ENCODE data around the gene ANKRD36C. TPM values are rescaled to one million over a fixed set of nuclear protein-coding genes. Genes with fewer than 3 reads are reported as not detected.
"Not testable (repeated sequence)": the region's sequence is repeated elsewhere in the genome, so short reads cannot be mapped to it uniquely, and the experiment has no call there.

ANKRD36C gene
- polyA plus RNA-seq, 3 donors = 0.95 to 1.1 (median 1.1) TPM

DNA sequence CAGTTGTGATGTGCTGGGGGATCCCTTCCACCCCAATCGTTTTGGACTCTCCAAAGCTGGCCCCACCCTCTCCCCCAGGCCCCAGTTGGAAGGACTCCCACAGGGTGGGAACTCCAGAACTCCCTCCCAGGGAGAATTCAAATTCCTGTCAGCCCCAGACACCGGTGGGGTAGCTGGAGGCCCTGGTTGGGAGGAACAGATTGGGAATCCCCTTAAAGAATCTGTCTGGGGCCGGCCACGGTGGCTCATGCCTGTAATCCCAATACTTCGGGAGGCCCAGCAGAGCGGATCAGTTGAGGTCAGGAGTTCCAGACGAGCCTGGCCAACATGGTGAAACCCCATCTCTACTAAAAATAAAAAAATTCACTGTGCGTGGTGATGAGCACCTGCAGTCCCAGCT, 155.5 kb downstream of the ANKRD36C start:
- Histone ChIP-seq H3K27me3 (ENCODE audit: control insufficient read depth in 2 of 2, insufficient read depth in 2 of 2, low read length in 2 of 2) (no peaks in the 10 kb centered on the region), H3K4me2 (replicated peaks; ENCODE audit: extremely low read depth, low read length, poor library complexity, severe bottlenecking) (no peak overlapping the region), H3K9ac (ENCODE audit: insufficient read depth, low read length, poor library complexity, severe bottlenecking) (no peak overlapping the region), H3K4me3 (replicated peaks in 1 of 3; ENCODE audit: low read depth in 2 of 3, low read length in 3 of 3) (no peak overlapping the region), H4K20me1 (ENCODE audit: insufficient read depth, low read length) (no peaks in the 10 kb centered on the region), H3K4me1 (ENCODE audit: control insufficient read depth in 1 of 2, insufficient read depth in 2 of 2, low read length in 2 of 2) (no peaks in the 10 kb centered on the region), H3K27ac (ENCODE audit: low read depth in 1 of 2, low read length in 2 of 2) (no peak overlapping the region), H3K36me3 (replicated peaks in 1 of 2; ENCODE audit: control insufficient read depth in 1 of 2, insufficient read depth in 2 of 2, low read length in 2 of 2) (peaks cover 0 to 32% of the 10 kb centered on the region in 2 donors), H2AFZ (ENCODE audit: insufficient read depth, low read depth, low read length, poor library complexity, severe bottlenecking) (no peak overlapping the region), H3K9me3 (replicated peaks in 1 of 2; ENCODE audit: control insufficient read depth in 1 of 2, insufficient read depth in 1 of 2, low read length in 2 of 2) (peaks cover 7 to 56% of the 10 kb centered on the region in 2 donors), H3K79me2 (ENCODE audit: insufficient read depth, low read length) (no peaks in the 10 kb centered on the region)
- no peak overlapping the region for H3K4me3 Mint-ChIP-seq
- H3K27ac Mint-ChIP-seq = no peak overlapping the region
- no peaks in the 10 kb centered on the region for H3K4me1 Mint-ChIP-seq
- intact Hi-C loops (cut with micrococcal nuclease) = no loop called here
- no CpG with 5 or more reads among the region's 8 CpGs for WGBS (ENCODE audit: insufficient coverage)
- no peaks in the 10 kb centered on the region for H3K27me3 Mint-ChIP-seq (ENCODE audit: low read depth in 3 of 3)
- DNase-seq = no peak
- no peak for TF ChIP-seq CTCF (IDR thresholded peaks at IDR 0.05)
- H3K36me3 Mint-ChIP-seq = peaks cover 45 to 70% of the 10 kb centered on the region in 2 donors
- H3K9me3 Mint-ChIP-seq = peaks cover 20 to 52% (median 44%) of the 10 kb centered on the region in 7 donors

DNA sequence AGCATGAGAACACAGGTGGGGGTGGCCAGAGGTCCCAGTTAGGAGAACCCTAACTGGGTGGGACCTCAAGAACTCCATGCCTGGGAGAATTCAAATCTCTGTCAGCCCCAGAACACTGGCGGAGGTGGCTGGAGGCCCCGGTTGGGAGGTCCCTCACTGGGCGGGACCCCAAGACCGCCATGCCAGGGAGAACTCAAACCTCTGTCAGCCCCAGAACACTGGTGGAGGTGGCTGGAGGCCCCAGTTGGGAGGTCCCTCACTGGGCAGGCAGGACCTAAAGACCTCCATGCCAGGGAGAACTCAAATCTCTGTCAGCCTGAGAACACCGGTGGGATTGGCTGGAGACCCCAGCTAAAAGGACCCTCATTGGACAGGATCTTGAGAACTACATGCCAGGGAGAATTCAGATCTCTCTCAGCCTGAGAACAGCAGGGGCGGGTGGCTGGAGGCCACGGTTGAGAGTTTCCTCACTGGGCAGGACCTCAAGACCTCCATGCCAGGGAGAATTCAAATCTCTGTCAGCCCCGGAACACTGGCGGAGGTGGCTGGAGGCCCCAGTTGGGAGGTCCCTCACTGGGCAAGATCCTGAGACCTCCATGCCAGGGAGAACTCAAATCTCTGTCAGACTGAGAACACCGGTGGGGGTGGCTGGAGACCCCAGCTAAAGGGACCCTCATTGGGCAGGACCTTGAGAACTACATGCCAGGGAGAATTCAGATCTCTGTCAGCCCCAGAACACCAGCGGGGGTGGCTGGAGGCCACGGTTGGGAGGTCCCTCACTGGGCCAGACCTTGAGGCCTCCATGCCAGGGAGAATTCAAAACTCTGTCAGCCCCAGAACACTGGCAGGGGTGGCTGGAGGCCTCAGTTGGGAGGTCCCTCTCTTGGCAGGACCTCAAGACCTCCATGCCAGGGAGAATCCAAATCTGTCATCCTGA, 157.3 kb downstream of the ANKRD36C start:
- H3K4me1 Mint-ChIP-seq; H3K4me2 ChIP-seq (replicated peaks; ENCODE audit: extremely low read depth, low read length, poor library complexity, severe bottlenecking); H3K9ac ChIP-seq (ENCODE audit: insufficient read depth, low read length, poor library complexity, severe bottlenecking); H3K4me1 ChIP-seq (ENCODE audit: control insufficient read depth in 1 of 2, insufficient read depth in 2 of 2, low read length in 2 of 2); H2AFZ ChIP-seq (ENCODE audit: insufficient read depth, low read depth, low read length, poor library complexity, severe bottlenecking); H3K4me3 ChIP-seq (replicated peaks in 1 of 3; ENCODE audit: low read depth in 2 of 3, low read length in 3 of 3); intact Hi-C loops (cut with micrococcal nuclease); H3K27me3 Mint-ChIP-seq (ENCODE audit: low read depth in 3 of 3); H3K27me3 ChIP-seq (ENCODE audit: control insufficient read depth in 2 of 2, insufficient read depth in 2 of 2, low read length in 2 of 2); H3K27ac Mint-ChIP-seq; H4K20me1 ChIP-seq (ENCODE audit: insufficient read depth, low read length); H3K27ac ChIP-seq (ENCODE audit: low read depth in 1 of 2, low read length in 2 of 2); H3K79me2 ChIP-seq (ENCODE audit: insufficient read depth, low read length); DNase-seq; H3K4me3 Mint-ChIP-seq: not testable (repeated sequence)
- H3K36me3 Mint-ChIP-seq = peaks cover 51 to 80% of the 10 kb centered on the region in 2 donors
- peaks cover 27 to 66% (median 53%) of the 10 kb centered on the region in 7 donors for H3K9me3 Mint-ChIP-seq
- Histone ChIP-seq H3K9me3 (replicated peaks in 1 of 2; ENCODE audit: control insufficient read depth in 1 of 2, insufficient read depth in 1 of 2, low read length in 2 of 2) (peaks cover 12 to 70% of the 10 kb centered on the region in 2 donors), H3K36me3 (replicated peaks in 1 of 2; ENCODE audit: control insufficient read depth in 1 of 2, insufficient read depth in 2 of 2, low read length in 2 of 2) (peaks cover 0 to 44% of the 10 kb centered on the region in 2 donors)
- WGBS (ENCODE audit: insufficient coverage) = 98% methylated on average over 12 of the region's 12 CpGs

DNA sequence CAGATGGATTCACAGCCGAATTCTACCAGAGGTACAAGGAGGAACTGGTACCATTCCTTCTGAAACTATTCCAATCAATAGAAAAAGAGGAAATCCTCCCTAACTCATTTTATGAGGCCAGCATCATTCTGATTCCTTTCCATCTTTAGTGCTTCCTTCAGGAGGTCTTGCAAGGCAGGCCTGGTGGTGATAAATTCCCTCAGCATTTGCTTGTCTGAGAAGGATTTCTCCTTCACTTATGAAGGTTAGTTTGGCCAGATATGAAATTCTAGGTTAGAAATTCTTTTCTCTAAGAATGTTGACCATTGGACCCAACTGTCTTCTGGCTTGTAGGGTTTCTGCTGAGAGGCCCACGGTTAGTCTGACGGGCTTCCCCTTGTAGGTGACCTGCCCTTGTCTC, 167.4 kb downstream of the ANKRD36C start:
- H3K4me2 ChIP-seq (replicated peaks; ENCODE audit: extremely low read depth, low read length, poor library complexity, severe bottlenecking); DNase-seq; H3K4me3 ChIP-seq (replicated peaks in 1 of 3; ENCODE audit: low read depth in 2 of 3, low read length in 3 of 3); H2AFZ ChIP-seq (ENCODE audit: insufficient read depth, low read depth, low read length, poor library complexity, severe bottlenecking); H3K4me1 ChIP-seq (ENCODE audit: control insufficient read depth in 1 of 2, insufficient read depth in 2 of 2, low read length in 2 of 2); H3K27ac ChIP-seq (ENCODE audit: low read depth in 1 of 2, low read length in 2 of 2); H3K9ac ChIP-seq (ENCODE audit: insufficient read depth, low read length, poor library complexity, severe bottlenecking); H3K27ac Mint-ChIP-seq; H4K20me1 ChIP-seq (ENCODE audit: insufficient read depth, low read length); H3K27me3 Mint-ChIP-seq (ENCODE audit: low read depth in 3 of 3); intact Hi-C loops (cut with micrococcal nuclease); H3K4me1 Mint-ChIP-seq; H3K79me2 ChIP-seq (ENCODE audit: insufficient read depth, low read length); H3K27me3 ChIP-seq (ENCODE audit: control insufficient read depth in 2 of 2, insufficient read depth in 2 of 2, low read length in 2 of 2); H3K4me3 Mint-ChIP-seq: not testable (repeated sequence)
- no CpG with 5 or more reads among the region's 3 CpGs for WGBS (ENCODE audit: insufficient coverage)
- Histone ChIP-seq H3K36me3 (replicated peaks in 1 of 2; ENCODE audit: control insufficient read depth in 1 of 2, insufficient read depth in 2 of 2, low read length in 2 of 2) (peaks cover 0 to 10% of the 10 kb centered on the region in 2 donors), H3K9me3 (replicated peaks in 1 of 2; ENCODE audit: control insufficient read depth in 1 of 2, insufficient read depth in 1 of 2, low read length in 2 of 2) (peaks cover 32 to 65% of the 10 kb centered on the region in 2 donors)
- Mint-ChIP-seq H3K36me3 (peaks cover 6 to 11% of the 10 kb centered on the region in 2 donors), H3K9me3 (peaks cover 57 to 70% (median 67%) of the 10 kb centered on the region in 7 donors)

- intact Hi-C loops (cut with micrococcal nuclease); H3K36me3 ChIP-seq (replicated peaks in 1 of 2; ENCODE audit: control insufficient read depth in 1 of 2, insufficient read depth in 2 of 2, low read length in 2 of 2); H3K27ac ChIP-seq (ENCODE audit: low read depth in 1 of 2, low read length in 2 of 2); H4K20me1 ChIP-seq (ENCODE audit: insufficient read depth, low read length); H3K4me3 ChIP-seq (replicated peaks in 1 of 3; ENCODE audit: low read depth in 2 of 3, low read length in 3 of 3); H3K9ac ChIP-seq (ENCODE audit: insufficient read depth, low read length, poor library complexity, severe bottlenecking); H2AFZ ChIP-seq (ENCODE audit: insufficient read depth, low read depth, low read length, poor library complexity, severe bottlenecking); H3K27me3 Mint-ChIP-seq (ENCODE audit: low read depth in 3 of 3); H3K4me1 ChIP-seq (ENCODE audit: control insufficient read depth in 1 of 2, insufficient read depth in 2 of 2, low read length in 2 of 2); H3K27ac Mint-ChIP-seq; H3K27me3 ChIP-seq (ENCODE audit: control insufficient read depth in 2 of 2, insufficient read depth in 2 of 2, low read length in 2 of 2); H3K4me1 Mint-ChIP-seq; DNase-seq; H3K79me2 ChIP-seq (ENCODE audit: insufficient read depth, low read length); H3K4me3 Mint-ChIP-seq; H3K4me2 ChIP-seq (replicated peaks; ENCODE audit: extremely low read depth, low read length, poor library complexity, severe bottlenecking): not testable (repeated sequence)
- H3K9me3 ChIP-seq (replicated peaks in 1 of 2; ENCODE audit: control insufficient read depth in 1 of 2, insufficient read depth in 1 of 2, low read length in 2 of 2) = peaks cover 9 to 36% of the 10 kb centered on the region in 2 donors
- Mint-ChIP-seq H3K9me3 (peaks cover 41 to 59% (median 53%) of the 10 kb centered on the region in 7 donors), H3K36me3 (peaks cover 5 to 14% of the 10 kb centered on the region in 2 donors)
- WGBS (ENCODE audit: insufficient coverage) = no CpG with 5 or more reads among the region's 2 CpGs
Observed at GRCh38 chr2:95817521-95817920, 174.1 kb downstream of the ANKRD36C start.
